ENCODE results near the gene ARHGEF1.

Gene ARHGEF1

GRCh38 chr19:41896581-41896942 lies 13.6 kb downstream of the ARHGEF1 start:
- Mint-ChIP-seq H3K4me3 (no peak overlapping the region), H3K27ac (no peak overlapping the region), H3K27me3 (ENCODE audit: low read depth) (no peaks in the 10 kb centered on the region), H3K36me3 (ENCODE audit: low read depth) (peaks cover 34% of the 10 kb centered on the region), H3K9me3 (no peaks in the 10 kb centered on the region), H3K4me1 (no peaks in the 10 kb centered on the region)
- no peak for TF ChIP-seq CTCF (IDR thresholded peaks at IDR 0.05; ENCODE audit: unreplicated experiment in 3 of 3)

- H3K27me3 Mint-ChIP-seq (ENCODE audit: low read depth) = no peaks in the 10 kb centered on the region
- no peaks in the 10 kb centered on the region for H3K9me3 Mint-ChIP-seq
- H3K27ac Mint-ChIP-seq = no peak overlapping the region
- H3K36me3 Mint-ChIP-seq (ENCODE audit: low read depth) = peaks cover 36% of the 10 kb centered on the region
- H3K4me3 Mint-ChIP-seq = no peak overlapping the region
- H3K4me1 Mint-ChIP-seq = no peaks in the 10 kb centered on the region
- TF ChIP-seq CTCF (IDR thresholded peaks at IDR 0.05; ENCODE audit: unreplicated experiment in 3 of 3) = no peak
Measured at GRCh38 chr19:41897181-41897580, 14.2 kb downstream of the ARHGEF1 start.

GRCh38 chr19:41897820-41898219 lies 14.8 kb downstream of the ARHGEF1 start:
- H3K27ac Mint-ChIP-seq = no peak overlapping the region

GRCh38 chr19:41898235-41898634 lies 15.3 kb downstream of the ARHGEF1 start:
- Mint-ChIP-seq H3K27ac (no peak overlapping the region), H3K36me3 (ENCODE audit: low read depth) (peaks cover 44% of the 10 kb centered on the region), H3K9me3 (no peaks in the 10 kb centered on the region), H3K4me1 (no peaks in the 10 kb centered on the region), H3K27me3 (ENCODE audit: low read depth) (no peaks in the 10 kb centered on the region), H3K4me3 (no peak overlapping the region)
- TF ChIP-seq CTCF (IDR thresholded peaks at IDR 0.05; ENCODE audit: unreplicated experiment in 3 of 3) = no peak

More at GRCh38 chr19:41897820-41898219, 14.8 kb downstream of the ARHGEF1 start:
- no peak for TF ChIP-seq CTCF (IDR thresholded peaks at IDR 0.05; ENCODE audit: unreplicated experiment in 3 of 3)
- peaks cover 41% of the 10 kb centered on the region for H3K36me3 Mint-ChIP-seq (ENCODE audit: low read depth)
- no peaks in the 10 kb centered on the region for H3K27me3 Mint-ChIP-seq (ENCODE audit: low read depth)
- no peaks in the 10 kb centered on the region for H3K9me3 Mint-ChIP-seq
- H3K4me1 Mint-ChIP-seq = no peaks in the 10 kb centered on the region
- no peak overlapping the region for H3K4me3 Mint-ChIP-seq

GRCh38 chr19:41901707-41902360 lies 18.9 kb downstream of the ARHGEF1 start:
- TF ChIP-seq CTCF (IDR thresholded peaks at IDR 0.05; ENCODE audit: unreplicated experiment in 3 of 3) = no peak
- Mint-ChIP-seq H3K27ac (no peak overlapping the region), H3K36me3 (ENCODE audit: low read depth) (peaks cover 61% of the 10 kb centered on the region), H3K9me3 (no peaks in the 10 kb centered on the region), H3K4me3 (no peak overlapping the region), H3K4me1 (no peaks in the 10 kb centered on the region), H3K27me3 (ENCODE audit: low read depth) (no peaks in the 10 kb centered on the region)

- no peak overlapping the region for H3K4me3 Mint-ChIP-seq
- H3K9me3 Mint-ChIP-seq = no peaks in the 10 kb centered on the region
- no peak overlapping the region for H3K27ac Mint-ChIP-seq
- H3K27me3 Mint-ChIP-seq (ENCODE audit: low read depth) = no peaks in the 10 kb centered on the region
- no peak for TF ChIP-seq CTCF (IDR thresholded peaks at IDR 0.05; ENCODE audit: unreplicated experiment in 3 of 3)
- peaks cover 62% of the 10 kb centered on the region for H3K36me3 Mint-ChIP-seq (ENCODE audit: low read depth)
- no peaks in the 10 kb centered on the region for H3K4me1 Mint-ChIP-seq
Measured at GRCh38 chr19:41902594-41902993, 19.6 kb downstream of the ARHGEF1 start.

Data from nephron (organoid).